Measurements from ENCODE around the gene COL16A1.

DNA sequence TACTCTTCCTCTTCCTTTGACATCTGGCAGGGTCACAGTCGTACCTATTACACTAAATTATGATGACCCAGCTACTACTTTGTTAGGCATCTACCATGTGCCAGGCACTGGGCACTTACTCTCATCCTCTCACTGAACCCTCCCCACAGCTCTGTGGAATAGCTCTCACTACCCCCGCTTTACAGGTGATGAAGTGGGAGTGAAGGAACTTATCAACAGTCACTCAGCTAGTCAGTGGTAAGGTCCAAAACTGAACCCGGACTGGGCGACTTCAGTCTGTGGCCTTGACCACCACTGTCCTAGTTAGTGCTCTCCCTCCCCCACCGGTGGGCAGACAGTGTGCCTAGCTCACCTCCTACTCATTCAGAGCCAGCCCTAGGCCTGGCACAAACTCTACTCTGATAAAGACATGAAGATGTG, 48.0 kb upstream of the COL16A1 start:
- TF ChIP-seq ZNF670 (CRISPR knock-in tag; IDR thresholded peaks at IDR 0.05; ENCODE audit: borderline replicate concordance), result no peak
- TF ChIP-seq FOSL1 (CRISPR knock-in tag; IDR thresholded peaks at IDR 0.05; ENCODE audit: borderline replicate concordance), result no peak
- TF ChIP-seq PTBP1 (IDR thresholded peaks at IDR 0.05; ENCODE audit: low read depth, low read length, poor library complexity, severe bottlenecking), result no peak
- TF ChIP-seq, protein P1, sequence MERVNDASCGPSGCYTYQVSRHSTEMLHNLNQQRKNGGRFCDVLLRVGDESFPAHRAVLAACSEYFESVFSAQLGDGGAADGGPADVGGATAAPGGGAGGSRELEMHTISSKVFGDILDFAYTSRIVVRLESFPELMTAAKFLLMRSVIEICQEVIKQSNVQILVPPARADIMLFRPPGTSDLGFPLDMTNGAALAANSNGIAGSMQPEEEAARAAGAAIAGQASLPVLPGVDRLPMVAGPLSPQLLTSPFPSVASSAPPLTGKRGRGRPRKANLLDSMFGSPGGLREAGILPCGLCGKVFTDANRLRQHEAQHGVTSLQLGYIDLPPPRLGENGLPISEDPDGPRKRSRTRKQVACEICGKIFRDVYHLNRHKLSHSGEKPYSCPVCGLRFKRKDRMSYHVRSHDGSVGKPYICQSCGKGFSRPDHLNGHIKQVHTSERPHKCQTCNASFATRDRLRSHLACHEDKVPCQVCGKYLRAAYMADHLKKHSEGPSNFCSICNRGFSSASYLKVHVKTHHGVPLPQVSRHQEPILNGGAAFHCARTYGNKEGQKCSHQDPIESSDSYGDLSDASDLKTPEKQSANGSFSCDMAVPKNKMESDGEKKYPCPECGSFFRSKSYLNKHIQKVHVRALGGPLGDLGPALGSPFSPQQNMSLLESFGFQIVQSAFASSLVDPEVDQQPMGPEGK (CRISPR knock-in tag; IDR thresholded peaks at IDR 0.05), result no peak
- TF ChIP-seq, protein P2, sequence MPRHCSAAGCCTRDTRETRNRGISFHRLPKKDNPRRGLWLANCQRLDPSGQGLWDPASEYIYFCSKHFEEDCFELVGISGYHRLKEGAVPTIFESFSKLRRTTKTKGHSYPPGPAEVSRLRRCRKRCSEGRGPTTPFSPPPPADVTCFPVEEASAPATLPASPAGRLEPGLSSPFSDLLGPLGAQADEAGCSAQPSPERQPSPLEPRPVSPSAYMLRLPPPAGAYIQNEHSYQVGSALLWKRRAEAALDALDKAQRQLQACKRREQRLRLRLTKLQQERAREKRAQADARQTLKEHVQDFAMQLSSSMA (CRISPR knock-in tag; IDR thresholded peaks at IDR 0.05), result no peak
- TF ChIP-seq HOXA5 (CRISPR knock-in tag; IDR thresholded peaks at IDR 0.05), result no peak
- no peak for TF ChIP-seq EP300 (IDR thresholded peaks at IDR 0.05; ENCODE audit: low read depth in 2 of 2, low read length in 2 of 2)
- no peak for TF ChIP-seq EP300 (CRISPR knock-in tag; IDR thresholded peaks at IDR 0.05; ENCODE audit: borderline replicate concordance)
- TF ChIP-seq, protein P3, sequence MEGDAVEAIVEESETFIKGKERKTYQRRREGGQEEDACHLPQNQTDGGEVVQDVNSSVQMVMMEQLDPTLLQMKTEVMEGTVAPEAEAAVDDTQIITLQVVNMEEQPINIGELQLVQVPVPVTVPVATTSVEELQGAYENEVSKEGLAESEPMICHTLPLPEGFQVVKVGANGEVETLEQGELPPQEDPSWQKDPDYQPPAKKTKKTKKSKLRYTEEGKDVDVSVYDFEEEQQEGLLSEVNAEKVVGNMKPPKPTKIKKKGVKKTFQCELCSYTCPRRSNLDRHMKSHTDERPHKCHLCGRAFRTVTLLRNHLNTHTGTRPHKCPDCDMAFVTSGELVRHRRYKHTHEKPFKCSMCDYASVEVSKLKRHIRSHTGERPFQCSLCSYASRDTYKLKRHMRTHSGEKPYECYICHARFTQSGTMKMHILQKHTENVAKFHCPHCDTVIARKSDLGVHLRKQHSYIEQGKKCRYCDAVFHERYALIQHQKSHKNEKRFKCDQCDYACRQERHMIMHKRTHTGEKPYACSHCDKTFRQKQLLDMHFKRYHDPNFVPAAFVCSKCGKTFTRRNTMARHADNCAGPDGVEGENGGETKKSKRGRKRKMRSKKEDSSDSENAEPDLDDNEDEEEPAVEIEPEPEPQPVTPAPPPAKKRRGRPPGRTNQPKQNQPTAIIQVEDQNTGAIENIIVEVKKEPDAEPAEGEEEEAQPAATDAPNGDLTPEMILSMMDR (CRISPR knock-in tag; IDR thresholded peaks at IDR 0.05), result no peak
- no peak for TF ChIP-seq KDM1A (CRISPR knock-in tag; IDR thresholded peaks at IDR 0.05)
- no peak for TF ChIP-seq SNRNP70 (IDR thresholded peaks at IDR 0.05; ENCODE audit: low read depth, low read length)
